Activated T-cell treated with anti-CD3 and anti-CD28 coated beads, Interleukin-2, amount 50 U/mL, for 4 hours (primary cell): Measurements from ENCODE around the gene CYP27C1. TPM values are rescaled to one million over a fixed set of nuclear protein-coding genes. Genes with fewer than 3 reads are reported as not detected.

Experiments
- ATAC-seq, 2 donors: fragments of 200-7000 bp; cut with Tn5 transposase; one replicate each; pipeline ENCODE4 v1.10.0; 2021
- DNase-seq: peaks from one replicate; pipeline ENCODE4 v3.0.0-alpha.2; 2020
- H3K27me3 Mint-ChIP-seq: one replicate; pipeline ENCODE4 v1.8.0; 2021; ENCODE audit warnings: low read depth, mixed read lengths
- H3K36me3 Mint-ChIP-seq: one replicate; pipeline ENCODE4 v1.8.0; 2022; ENCODE audit warnings: mixed read lengths; ENCODE audit not compliant: insufficient read depth
- H3K4me1 Mint-ChIP-seq: one replicate; pipeline ENCODE4 v1.8.0; 2021; ENCODE audit warnings: low read depth, mixed read lengths
- H3K4me3 Mint-ChIP-seq: one replicate; pipeline ENCODE4 v1.8.0; 2021; ENCODE audit warnings: mild to moderate bottlenecking, moderate library complexity, mixed read lengths
- H3K9me3 Mint-ChIP-seq: one replicate; pipeline ENCODE4 v1.8.0; 2021; ENCODE audit warnings: mixed read lengths
- total RNA-seq, 3 donors: library from RNA; stranded (reverse); gene quantifications; one replicate each; pipeline ENCODE4 v1.2.1, GENCODE V29; 2021

The CYP27C1 gene
- total RNA-seq, 3 donors from 2014 or later, result not detected

DNA sequence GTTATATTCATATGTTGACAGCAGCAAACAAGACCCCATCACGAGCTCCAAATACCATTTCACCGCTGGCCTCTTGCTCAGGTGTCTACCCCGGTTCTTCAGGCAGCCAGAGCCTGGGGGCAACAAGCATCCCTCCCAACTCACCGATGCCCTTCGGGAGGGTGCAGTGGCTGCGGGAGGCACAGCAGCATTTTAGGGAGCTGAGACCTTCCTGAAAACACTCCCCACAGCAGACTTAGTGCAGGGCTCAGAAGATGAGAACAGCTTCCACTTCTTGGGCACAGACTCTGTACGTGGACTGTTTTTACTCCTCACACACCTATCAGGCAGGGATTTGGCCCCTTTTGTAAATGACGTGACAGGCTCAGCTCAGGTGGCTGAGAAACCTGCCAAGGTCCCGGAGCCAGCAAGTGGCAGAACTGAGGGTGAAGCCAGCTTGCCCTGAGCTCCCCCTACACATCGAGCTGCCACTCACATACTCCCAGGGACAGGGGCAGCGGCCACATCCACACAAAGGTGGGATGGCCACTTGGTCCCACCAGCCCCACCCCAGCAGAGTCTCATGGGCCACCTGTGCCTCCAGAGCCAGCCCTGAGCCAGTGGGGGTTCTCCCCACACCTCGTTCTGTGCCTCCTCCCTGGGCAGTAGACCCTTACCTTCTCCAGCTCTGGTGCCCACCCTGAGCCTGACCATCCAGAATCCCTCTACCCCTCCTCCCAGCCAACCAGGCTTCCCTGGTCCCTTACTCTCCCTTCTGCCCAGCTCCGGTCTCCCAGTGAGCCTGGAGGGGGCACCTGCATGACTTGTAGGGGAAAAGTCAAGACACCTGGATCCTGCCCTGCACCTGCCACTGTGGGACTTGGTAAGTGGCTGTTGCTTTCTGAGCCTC, 28.5 kb downstream of the CYP27C1 start:
- H3K27me3 Mint-ChIP-seq, result peaks cover 16% of the 10 kb centered on the region
- no peak for ATAC-seq
- DNase-seq, result no peak
- peaks cover 6% of the 10 kb centered on the region for H3K9me3 Mint-ChIP-seq
- H3K4me1 Mint-ChIP-seq, result no peaks in the 10 kb centered on the region
- H3K36me3 Mint-ChIP-seq, result no peaks in the 10 kb centered on the region
- H3K4me3 Mint-ChIP-seq, result no peak overlapping the region

- H3K27me3 Mint-ChIP-seq, result peaks cover 23% of the 10 kb centered on the region
- H3K9me3 Mint-ChIP-seq, result peaks cover 6% of the 10 kb centered on the region
- H3K4me3 Mint-ChIP-seq, result no peak overlapping the region
- H3K36me3 Mint-ChIP-seq, result no peaks in the 10 kb centered on the region
- H3K4me1 Mint-ChIP-seq, result peaks cover 7% of the 10 kb centered on the region
- ATAC-seq (no peak), DNase-seq (no peak)
Observed at GRCh38 chr2:127188797-127189196, 31.3 kb downstream of the CYP27C1 start.

DNA sequence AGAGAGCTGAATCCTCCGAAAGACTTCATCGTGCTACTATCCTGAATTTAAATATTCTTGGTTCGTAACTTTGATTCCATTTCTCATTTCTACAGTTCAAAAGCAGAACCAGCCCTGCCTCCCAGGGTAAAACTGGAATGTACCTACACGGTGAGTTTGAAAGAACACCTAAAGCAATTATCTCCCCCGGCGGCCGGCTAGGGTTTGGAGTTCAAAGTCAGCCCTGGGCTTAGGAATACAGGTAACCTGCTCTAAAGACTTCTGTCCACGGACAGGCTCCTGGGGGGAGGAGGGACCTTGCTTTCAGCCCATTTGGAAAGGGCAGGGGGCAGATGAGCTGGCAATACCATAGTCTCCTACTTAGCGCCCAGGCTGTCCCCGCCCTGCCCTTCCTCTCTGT, 32.3 kb downstream of the CYP27C1 start:
- H3K9me3 Mint-ChIP-seq, result peaks cover 6% of the 10 kb centered on the region
- H3K4me1 Mint-ChIP-seq, result peaks cover 7% of the 10 kb centered on the region
- peaks cover 23% of the 10 kb centered on the region for H3K27me3 Mint-ChIP-seq
- DNase-seq, result no peak
- no peaks in the 10 kb centered on the region for H3K36me3 Mint-ChIP-seq
- no peak for ATAC-seq
- H3K4me3 Mint-ChIP-seq, result no peak overlapping the region

GRCh38 chr2:127187081-127187775, 32.9 kb downstream of the CYP27C1 start:
- Mint-ChIP-seq H3K27me3 (peaks cover 23% of the 10 kb centered on the region), H3K4me1 (peaks cover 7% of the 10 kb centered on the region), H3K9me3 (peaks cover 6% of the 10 kb centered on the region), H3K4me3 (no peak overlapping the region), H3K36me3 (no peaks in the 10 kb centered on the region)
- no peak for DNase-seq
- no peak for ATAC-seq

DNA sequence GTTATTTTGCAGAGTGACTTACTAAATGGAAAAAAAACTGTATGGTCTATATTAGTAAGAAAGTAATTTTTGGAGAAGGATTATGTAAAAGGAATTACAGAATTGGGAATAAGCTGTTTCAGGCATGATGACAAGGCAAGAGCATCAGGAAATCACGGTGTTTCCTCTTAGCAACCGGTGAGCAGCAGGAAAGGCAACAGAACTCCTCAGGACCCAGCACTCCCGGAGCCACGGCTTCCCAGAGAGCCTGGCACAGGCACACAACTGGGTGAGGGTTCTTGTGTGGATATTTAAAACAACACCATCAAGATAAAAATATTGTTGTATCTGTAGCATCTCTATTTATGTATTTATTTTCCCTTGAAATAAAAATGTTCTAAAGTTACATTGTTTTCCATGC, 34.4 kb downstream of the CYP27C1 start:
- H3K36me3 Mint-ChIP-seq, result no peaks in the 10 kb centered on the region
- DNase-seq, result no peak
- peaks cover 7% of the 10 kb centered on the region for H3K4me1 Mint-ChIP-seq
- peaks cover 25% of the 10 kb centered on the region for H3K27me3 Mint-ChIP-seq
- peaks cover 8% of the 10 kb centered on the region for H3K9me3 Mint-ChIP-seq
- no peak overlapping the region for H3K4me3 Mint-ChIP-seq
- no peak for ATAC-seq

- no peak for DNase-seq
- Mint-ChIP-seq H3K27me3 (peaks cover 25% of the 10 kb centered on the region), H3K9me3 (peaks cover 13% of the 10 kb centered on the region), H3K36me3 (no peaks in the 10 kb centered on the region), H3K4me1 (peaks cover 7% of the 10 kb centered on the region), H3K4me3 (no peak overlapping the region)
- no peak for ATAC-seq
Observed at GRCh38 chr2:127185093-127185492, 35.0 kb downstream of the CYP27C1 start.

- Mint-ChIP-seq H3K4me1 (peaks cover 7% of the 10 kb centered on the region), H3K9me3 (peaks cover 12% of the 10 kb centered on the region), H3K4me3 (no peak overlapping the region), H3K27me3 (peaks cover 28% of the 10 kb centered on the region), H3K36me3 (no peaks in the 10 kb centered on the region)
- DNase-seq (no peak), ATAC-seq (no peak)
Observed at GRCh38 chr2:127183771-127184170, 36.3 kb downstream of the CYP27C1 start.

- DNase-seq (no peak), ATAC-seq (no peak)
- Mint-ChIP-seq H3K4me3 (no peak overlapping the region), H3K4me1 (peaks cover 7% of the 10 kb centered on the region), H3K36me3 (no peaks in the 10 kb centered on the region), H3K9me3 (peaks cover 12% of the 10 kb centered on the region), H3K27me3 (peaks cover 23% of the 10 kb centered on the region)
Observed at GRCh38 chr2:127182626-127183458, 37.3 kb downstream of the CYP27C1 start.

- ATAC-seq (no peak), DNase-seq (no peak)
- Mint-ChIP-seq H3K36me3 (no peaks in the 10 kb centered on the region), H3K9me3 (peaks cover 12% of the 10 kb centered on the region), H3K27me3 (peaks cover 15% of the 10 kb centered on the region), H3K4me1 (peaks cover 7% of the 10 kb centered on the region), H3K4me3 (no peak overlapping the region)
Observed at GRCh38 chr2:127181851-127182250, 38.2 kb downstream of the CYP27C1 start.

- Mint-ChIP-seq H3K27me3 (peaks cover 10% of the 10 kb centered on the region), H3K4me3 (no peak overlapping the region), H3K36me3 (no peaks in the 10 kb centered on the region), H3K9me3 (peaks cover 12% of the 10 kb centered on the region), H3K4me1 (no peaks in the 10 kb centered on the region)
- no peak for ATAC-seq
- no peak for DNase-seq
Observed at GRCh38 chr2:127179766-127180165, 40.3 kb downstream of the CYP27C1 start.

DNA sequence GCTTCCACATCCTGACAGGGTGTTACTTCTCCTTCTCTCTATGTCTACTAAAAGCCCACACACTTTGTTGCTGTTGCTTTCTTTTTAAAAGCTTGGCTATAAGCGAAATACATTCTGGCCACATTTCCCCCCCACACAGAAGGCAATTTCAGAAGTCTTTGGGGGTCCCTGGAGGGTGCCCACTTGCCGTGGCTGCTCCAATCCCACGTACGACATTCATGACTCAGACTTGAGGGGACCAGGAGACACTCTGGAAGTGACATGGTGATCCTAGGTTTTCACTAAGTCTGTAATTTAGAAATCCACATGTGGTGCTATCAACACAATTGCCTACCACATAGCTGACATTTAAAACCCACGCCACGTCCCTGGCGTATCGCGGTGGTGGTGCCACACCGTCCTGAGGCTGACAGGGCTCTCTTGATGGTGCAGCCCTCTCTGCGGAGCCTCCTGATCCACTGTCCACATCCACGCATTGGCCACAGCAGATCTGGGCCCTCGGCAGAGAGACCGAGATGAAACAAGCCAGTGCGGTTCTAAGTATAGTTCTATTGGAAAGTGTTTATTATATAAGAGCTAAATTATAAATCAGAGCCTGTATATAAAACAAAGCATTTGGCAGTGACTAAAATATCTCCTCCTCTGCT, 42.4 kb downstream of the CYP27C1 start:
- DNase-seq (no peak), ATAC-seq (no peak)
- Mint-ChIP-seq H3K9me3 (peaks cover 12% of the 10 kb centered on the region), H3K4me3 (no peak overlapping the region), H3K4me1 (no peaks in the 10 kb centered on the region), H3K36me3 (no peaks in the 10 kb centered on the region), H3K27me3 (peaks cover 7% of the 10 kb centered on the region)

DNA sequence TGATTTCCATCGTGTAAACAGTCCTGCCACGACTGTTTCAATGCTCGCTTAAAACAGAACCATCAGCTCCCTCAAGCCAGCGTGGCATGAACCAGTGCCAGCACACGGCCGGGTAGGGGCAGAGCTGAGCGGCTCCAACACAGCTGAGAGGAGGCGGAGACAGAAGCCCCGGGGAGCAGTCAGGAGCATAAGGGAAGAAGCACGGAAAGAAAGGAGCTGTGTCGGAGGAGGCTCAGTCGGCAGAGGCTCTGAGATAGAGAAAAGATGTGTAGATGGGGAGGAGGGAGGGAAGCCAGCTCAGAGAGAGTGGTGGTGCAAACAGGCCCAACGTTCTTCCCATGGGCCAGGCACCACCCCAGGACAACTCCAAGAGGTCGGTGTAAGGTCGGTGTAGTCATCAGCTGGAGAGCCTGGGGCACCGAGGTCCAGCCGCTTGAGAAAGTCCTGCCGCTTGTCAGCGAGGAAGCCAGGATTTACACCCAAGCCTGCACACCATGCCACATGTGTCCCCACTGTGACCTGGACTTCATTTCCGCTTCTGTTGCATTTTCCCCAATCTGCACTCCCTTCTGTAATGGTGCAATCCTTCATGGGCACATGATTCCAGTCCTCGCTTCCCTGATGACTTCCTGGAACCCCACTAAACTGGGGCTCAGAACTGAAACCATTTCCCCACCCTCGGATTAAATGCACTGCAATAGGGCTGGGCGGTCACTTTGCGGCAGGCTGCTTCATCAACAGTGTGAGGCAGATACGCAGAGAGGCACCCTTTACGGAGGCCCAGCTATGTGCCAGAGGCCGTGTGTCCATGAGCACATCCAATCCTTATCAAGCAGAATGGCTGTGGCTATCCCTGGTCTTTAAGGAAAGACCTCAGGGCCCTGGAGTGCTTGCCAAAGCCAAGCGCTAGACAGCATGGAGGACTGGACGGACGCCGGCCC, 43.5 kb downstream of the CYP27C1 start:
- H3K27me3 Mint-ChIP-seq, result peaks cover 7% of the 10 kb centered on the region
- no peak for ATAC-seq
- peaks cover 12% of the 10 kb centered on the region for H3K9me3 Mint-ChIP-seq
- H3K36me3 Mint-ChIP-seq, result no peaks in the 10 kb centered on the region
- H3K4me1 Mint-ChIP-seq, result no peaks in the 10 kb centered on the region
- no peak overlapping the region for H3K4me3 Mint-ChIP-seq
- no peak for DNase-seq

- H3K4me1 Mint-ChIP-seq, result no peaks in the 10 kb centered on the region
- ATAC-seq (no peak), DNase-seq (no peak)
- no peak overlapping the region for H3K4me3 Mint-ChIP-seq
- no peaks in the 10 kb centered on the region for H3K36me3 Mint-ChIP-seq
- peaks cover 4% of the 10 kb centered on the region for H3K27me3 Mint-ChIP-seq
- H3K9me3 Mint-ChIP-seq, result peaks cover 11% of the 10 kb centered on the region
Observed at GRCh38 chr2:127175751-127176354, 44.2 kb downstream of the CYP27C1 start.
